ENCODE measurements around the gene EBPL.

The EBPL gene

DNA sequence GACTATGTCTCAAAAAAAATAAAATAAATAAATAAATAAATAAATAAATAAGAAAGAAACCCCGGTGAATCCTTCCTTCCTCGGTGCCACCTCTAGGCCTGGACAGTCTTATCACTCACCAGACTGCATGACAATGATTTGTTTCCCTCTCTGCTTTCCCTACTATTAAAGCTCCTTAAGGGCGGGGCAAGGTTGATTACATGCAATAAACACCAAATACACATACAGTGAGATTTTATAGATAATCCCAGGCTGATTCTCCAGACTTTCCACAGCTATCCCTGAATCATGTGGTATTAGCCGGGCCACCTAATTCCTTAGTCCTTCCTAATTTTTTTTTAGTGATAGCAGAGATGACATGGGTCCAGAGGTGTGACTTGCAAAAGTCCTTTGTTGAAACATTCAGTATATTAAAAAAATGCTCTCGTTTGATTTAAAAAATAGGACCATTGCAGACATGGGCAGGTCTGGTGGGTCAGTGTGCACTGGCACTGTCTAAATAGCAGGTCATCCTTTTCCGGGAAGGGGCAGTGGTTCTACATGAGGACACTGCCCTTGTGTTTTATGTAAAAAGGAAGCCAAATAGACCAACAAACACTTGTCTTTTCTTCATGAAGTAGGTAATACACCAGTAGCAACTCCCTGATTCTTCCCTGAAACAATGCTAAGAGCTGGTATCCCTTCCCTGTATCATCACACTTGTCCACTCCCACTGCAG is 14.5 kb downstream of the EBPL start:
- DNase-seq (ENCODE audit: low spot score), result no peak

- no peak for DNase-seq (ENCODE audit: low spot score)
Measured at GRCh38 chr13:49670828-49671227, 20.5 kb downstream of the EBPL start.

DNA sequence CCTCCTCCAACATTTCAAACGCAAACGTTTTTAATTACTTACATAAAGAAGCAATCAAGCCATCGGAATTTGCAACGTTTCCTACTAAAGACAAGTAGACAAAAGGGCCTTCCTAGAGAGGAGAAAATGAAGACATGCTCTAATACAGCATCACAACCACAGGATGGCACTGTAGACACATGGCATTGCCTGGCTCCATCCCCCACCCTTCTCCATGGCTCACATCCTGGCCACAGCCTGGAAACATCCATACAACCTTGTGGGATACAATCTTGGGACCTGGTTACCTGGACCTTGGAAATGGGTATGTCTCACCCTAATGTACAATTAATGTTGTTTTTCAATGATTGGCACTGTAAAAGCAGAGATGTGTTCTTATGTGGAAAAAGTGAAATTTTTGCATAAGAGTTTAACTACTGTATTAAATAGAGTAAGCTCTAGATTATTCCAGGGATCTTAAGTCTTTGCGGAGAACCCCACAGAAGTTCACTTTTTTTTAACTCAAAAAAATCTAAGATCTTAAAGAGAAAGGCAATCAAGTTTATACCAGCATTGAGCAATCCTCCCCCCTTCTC is 21.5 kb downstream of the EBPL start:
- peak; percentile 82 for DNase-seq (ENCODE audit: low spot score)

DNA sequence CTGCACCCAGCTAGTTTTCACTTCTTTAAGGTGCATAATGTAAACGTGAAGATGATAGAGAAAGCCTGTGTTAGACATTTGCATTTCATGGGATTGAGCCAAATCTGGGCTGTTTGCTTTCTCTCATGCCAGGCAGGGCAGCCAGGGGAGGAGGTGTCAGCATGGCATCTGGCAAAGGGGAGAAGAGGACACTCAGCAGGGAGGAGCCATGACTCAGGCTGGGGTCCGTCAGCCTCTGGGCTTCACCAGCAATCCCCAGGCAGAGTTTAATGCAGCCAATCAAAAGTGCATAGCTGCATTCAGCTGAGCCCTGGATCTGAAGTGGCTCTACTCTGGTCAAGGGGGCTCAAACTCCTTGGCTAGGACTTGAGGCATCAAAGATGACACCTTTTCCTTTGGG is 23.5 kb downstream of the EBPL start:
- no peak for DNase-seq (ENCODE audit: low spot score)

DNA sequence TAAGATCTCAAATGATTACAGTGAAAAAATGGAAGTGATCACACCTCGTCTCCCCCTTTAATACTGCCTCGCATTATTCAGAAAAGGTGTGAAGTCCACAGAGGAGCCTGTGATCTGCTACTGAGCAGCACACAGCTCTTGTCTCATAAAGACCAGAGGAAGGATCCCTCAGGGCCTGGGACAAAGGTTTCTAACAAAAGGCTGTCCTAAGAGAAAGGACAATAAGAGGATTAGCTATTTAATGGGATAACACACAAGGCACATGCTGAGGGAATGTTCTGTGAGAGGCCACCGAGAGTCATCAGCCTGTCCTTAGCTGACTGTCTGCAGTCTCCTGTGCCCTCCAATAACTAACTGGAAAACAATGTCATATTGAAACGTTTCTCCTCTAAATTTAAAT is 26.7 kb downstream of the EBPL start:
- DNase-seq (ENCODE audit: low spot score), result peak; percentile 65

DNA sequence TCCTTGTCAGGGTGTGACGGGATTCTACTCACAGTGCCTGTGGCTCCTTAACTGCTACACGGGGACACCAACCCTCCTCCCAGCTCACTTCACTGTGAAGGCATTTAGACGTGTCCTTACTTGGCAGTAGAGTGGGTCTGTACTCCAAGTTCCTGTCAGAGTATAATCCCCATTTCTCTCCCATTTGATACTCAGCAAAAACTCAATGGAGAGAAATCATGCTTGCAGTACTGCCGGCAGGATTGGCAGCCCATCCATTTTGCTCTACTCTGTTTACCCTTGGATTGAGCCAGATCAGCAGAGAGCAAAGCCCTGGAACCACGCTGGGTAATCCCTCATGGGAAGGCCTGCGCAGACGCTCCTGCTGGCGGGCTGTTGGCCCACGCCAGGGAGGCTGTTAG is 34.0 kb downstream of the EBPL start:
- peak; percentile 87 for DNase-seq (ENCODE audit: low spot score)

GRCh38 chr13:49655906-49656305 is 35.4 kb downstream of the EBPL start:
- DNase-seq (ENCODE audit: low spot score), result no peak

DNA sequence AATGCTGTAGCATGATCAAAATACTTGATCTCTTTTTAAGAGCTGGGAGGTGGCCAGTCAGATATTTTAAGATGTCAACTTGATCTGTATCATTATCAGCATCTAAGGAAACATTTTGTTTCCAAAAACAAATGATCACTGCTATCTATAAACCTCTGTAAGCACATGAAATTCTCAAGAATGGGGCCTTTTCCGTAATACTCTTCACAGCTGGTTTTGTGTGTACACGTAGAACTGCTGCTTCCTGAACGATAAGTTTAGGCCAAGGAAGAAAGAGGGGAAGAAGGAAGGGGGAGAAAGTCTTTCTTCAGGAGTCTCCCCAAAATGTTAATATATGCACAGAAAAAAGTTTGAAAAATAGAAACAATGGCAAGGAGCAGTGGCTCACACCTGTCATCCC is 37.3 kb downstream of the EBPL start:
- no peak for DNase-seq (ENCODE audit: low spot score)

- DNase-seq (ENCODE audit: low spot score), result no peak
Measured at GRCh38 chr13:49653478-49653877, 37.8 kb downstream of the EBPL start.

DNA sequence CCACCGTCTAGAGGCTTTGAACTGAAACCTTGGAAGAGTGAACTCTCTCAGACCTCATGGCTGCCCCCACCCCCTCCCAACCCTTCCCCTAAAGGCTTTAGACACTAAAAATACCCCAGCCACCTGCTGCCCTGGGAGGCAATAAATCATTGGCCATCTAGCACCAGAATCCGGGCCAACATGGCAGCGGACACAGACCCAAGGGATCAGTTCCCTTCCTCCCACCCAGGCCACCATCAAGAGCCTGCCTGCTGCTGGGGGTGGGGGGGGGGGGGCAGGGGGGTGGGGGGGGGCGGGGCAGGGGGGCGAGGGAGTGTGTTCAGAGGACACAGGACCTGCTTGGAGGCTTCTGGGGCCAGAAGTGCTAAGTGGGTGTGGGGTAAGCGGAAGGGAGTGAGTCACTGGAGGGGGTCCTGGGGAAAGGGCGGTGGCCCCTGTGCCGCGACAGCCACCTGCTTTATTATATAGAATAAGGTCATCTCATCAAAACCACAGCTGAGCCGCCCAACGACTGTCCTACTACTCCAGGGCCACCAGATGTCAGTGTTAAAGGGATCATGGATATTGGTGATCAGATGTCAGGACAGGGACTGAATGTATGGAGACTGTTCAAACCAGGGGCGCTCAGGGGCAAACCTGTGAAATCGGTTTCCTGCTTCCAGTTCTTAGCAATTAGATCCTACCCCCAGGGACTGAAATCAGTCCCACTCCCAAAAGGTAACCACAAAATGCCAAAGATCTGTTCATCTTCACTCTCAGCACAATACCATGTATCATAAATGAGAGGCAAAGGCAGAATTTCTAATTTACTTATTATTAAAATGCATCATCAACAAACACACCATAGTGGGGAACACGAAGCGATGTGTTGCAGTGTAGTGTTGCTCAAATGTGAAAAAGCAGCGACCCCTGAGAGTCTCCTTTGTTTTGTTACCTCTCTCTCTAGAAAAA is 38.7 kb downstream of the EBPL start:
- DNase-seq (ENCODE audit: low spot score), result peak; percentile 76

- DNase-seq (ENCODE audit: low spot score), result no peak
Measured at GRCh38 chr13:49651570-49652354, 39.5 kb downstream of the EBPL start.

DNA sequence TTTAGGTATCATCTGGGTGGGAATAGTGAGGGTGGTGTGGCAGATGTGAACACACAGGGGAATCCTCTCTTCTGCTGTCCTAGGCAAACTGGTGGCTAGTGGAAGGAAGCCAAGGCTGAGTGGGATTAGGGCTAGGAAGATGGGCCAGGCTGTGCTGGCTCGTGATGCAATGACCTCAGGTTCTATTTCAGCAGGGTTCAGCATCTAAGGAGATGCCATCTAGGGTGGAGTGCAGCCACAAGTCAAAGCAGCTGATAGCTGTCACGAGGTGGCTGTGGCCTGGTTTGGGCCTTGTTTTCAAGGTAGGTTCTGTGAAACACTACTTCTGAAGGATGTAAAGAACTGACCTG is 41.3 kb downstream of the EBPL start:
- DNase-seq (ENCODE audit: low spot score), result no peak

DNA sequence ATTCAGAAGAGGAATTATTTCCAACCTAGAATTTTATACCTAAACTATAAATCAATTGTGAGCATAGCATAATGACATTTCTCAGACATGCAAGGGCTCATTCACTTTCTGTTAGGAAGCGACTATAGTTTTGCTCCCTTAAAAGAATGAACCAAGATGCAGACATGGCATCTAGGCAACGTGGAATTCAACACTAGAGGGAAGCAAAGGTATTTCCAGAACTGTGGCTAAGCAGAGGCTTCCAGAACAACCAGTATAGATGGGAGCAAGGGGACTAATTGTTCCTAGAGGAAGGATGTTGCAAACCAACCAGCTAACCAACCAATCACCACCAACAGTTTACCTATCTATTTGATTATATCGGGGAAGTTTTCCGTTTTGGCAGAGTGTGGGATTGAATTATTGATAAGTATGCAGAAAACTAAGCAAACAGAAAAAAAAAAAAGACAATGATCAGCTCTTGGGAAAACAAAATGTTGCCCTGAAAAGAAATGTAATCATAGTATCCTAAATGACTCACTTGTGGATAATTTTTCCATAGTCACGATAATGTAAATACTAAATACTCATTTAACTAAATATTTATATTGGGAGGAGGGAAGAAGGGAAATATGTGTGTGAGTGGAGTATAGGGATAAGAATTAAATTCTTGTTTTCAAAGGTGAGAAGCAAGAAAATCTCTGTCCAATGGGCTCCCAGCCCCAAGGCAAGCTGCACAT is 41.9 kb downstream of the EBPL start:
- DNase-seq (ENCODE audit: low spot score), result no peak

- DNase-seq (ENCODE audit: low spot score), result no peak
Measured at GRCh38 chr13:49646688-49647087, 44.6 kb downstream of the EBPL start.

GRCh38 chr13:49645451-49645850 is 45.8 kb downstream of the EBPL start:
- no peak for DNase-seq (ENCODE audit: low spot score)

- DNase-seq (ENCODE audit: low spot score), result peak; percentile 56
Measured at GRCh38 chr13:49643035-49643646, 48.1 kb downstream of the EBPL start.

DNA sequence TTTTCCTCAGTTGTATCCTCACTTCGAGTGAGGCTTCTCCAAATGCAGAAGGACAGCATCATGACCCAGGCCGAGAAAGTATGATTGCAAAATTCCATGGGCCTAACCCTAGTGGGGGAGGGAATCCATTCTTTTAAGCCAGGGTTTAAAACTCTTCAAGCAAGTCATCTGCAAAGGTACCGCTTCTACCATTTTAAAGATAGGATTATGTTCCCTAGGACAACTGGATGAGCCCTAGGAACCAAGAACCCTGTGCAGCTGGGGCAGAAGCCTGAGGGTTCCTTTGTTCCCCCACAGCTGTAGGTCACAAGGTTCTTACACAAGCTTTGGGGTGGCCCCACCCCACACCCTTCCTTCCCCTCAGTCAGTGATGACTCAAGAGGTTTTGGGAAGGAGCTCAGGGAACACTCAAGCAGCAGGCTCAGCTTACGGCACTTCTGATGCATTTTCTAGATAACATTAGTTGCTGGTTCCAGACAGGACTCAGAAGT is 49.4 kb downstream of the EBPL start:
- no peak for DNase-seq (ENCODE audit: low spot score)

- no peak for DNase-seq (ENCODE audit: low spot score)
Measured at GRCh38 chr13:49638744-49639072, 52.6 kb downstream of the EBPL start.

GRCh38 chr13:49638030-49638743 is 53.1 kb downstream of the EBPL start:
- no peak for DNase-seq (ENCODE audit: low spot score)

GRCh38 chr13:49636705-49637104 is 54.6 kb downstream of the EBPL start:
- DNase-seq (ENCODE audit: low spot score), result no peak

All from D341Med (cell line).